Activated CD8-positive, alpha-beta memory T cell treated with anti-CD3 and anti-CD28 coated beads, Interleukin-2, amount 10 ng/mL, durations not matched to agents 7 days and 5 days (primary cell): Measurements from ENCODE around the gene BMAL1. TPM values are rescaled to one million over a fixed set of nuclear protein-coding genes. Genes with fewer than 3 reads are reported as not detected.
A peak's percentile ranks its signal among the peaks of the same experiment; 100 is the strongest.

ENCODE experiments used
- ATAC-seq: fragments of 150-1000 bp; cut with Tn5 transposase; one replicate; pipeline ENCODE4 v1.10.0; 2021; ENCODE audit warnings: moderate library complexity
- CTCF ChIA-PET: fragments of 350-600 bp; sonication (Branson Sonifier 250); formaldehyde crosslinking; loops from one replicate; lab custom pipeline; 2021; ENCODE audit warnings: antibody characterized with exemption; lab: Charles Lee
- DNase-seq: peaks from one replicate; pipeline ENCODE4 v3.0.0-alpha.2; 2020
- H3K27ac Mint-ChIP-seq: one replicate; pipeline ENCODE4 v1.8.0; 2021; ENCODE audit warnings: mild to moderate bottlenecking, mixed read lengths
- H3K27me3 Mint-ChIP-seq: one replicate; pipeline ENCODE4 v1.8.0; 2021; ENCODE audit warnings: mixed read lengths
- H3K36me3 Mint-ChIP-seq: one replicate; pipeline ENCODE4 v1.8.0; 2021; ENCODE audit warnings: mild to moderate bottlenecking, mixed read lengths
- H3K4me1 Mint-ChIP-seq: one replicate; pipeline ENCODE4 v1.8.0; 2021; ENCODE audit warnings: mixed read lengths
- H3K4me3 Mint-ChIP-seq: one replicate; pipeline ENCODE4 v1.8.0; 2021; ENCODE audit warnings: mild to moderate bottlenecking, moderate library complexity, mixed read lengths
- H3K9me3 Mint-ChIP-seq: one replicate; pipeline ENCODE4 v1.8.0; 2022; ENCODE audit warnings: low read depth, mixed read lengths
- total RNA-seq, 2 experiments: library from RNA; stranded (reverse); gene quantifications; one replicate each; pipeline ENCODE4 v1.2.3, GENCODE V29; 2021

Gene BMAL1
- total RNA-seq = 10 to 100 TPM; 56.8 to 81.8 TPM

DNA sequence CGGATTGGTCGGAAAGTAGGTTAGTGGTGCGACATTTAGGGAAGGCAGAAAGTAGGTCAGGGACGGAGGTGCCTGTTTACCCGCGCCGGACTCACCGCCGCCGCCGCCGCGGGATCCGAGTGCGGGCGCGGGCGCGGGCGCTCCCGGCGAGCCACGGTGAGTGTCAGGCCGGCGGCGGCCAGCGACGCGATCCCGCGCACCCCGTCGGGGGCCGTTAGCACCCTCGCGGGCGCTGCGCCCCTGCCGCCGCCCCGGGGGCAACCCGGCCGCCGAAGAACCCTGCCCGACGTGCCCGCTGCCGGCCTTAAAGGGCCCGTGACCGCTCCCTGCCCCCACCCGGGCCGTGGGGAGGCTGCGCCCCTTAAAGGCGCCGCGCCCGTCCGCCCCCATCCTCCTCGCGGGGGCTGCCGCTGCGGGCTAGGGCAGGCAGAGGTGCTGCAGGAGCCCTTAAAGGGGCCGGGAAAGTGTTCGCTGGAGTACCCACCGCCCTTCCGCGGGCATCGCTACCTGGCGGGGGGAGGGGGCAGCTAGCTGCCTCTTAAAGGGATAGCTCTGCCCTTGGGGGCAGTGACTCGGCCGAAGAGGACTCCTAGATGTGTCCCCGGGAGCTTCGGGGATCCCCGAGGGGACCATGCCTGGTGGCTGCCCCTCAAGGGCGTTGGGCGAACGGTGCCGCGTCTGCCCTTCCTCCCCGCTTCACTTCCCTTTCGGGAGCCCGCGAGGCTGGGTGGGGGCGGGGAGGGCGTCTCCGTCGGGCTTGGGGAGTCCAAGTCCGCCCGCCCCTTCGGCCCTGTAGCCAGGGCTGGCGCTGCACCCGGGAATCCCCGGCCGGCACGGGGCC, at the start of gene BMAL1:
BMAL1 (plus strand) TSS at position 23 of the 841 bp plus-strand sequence. CDS start 76,519 bp downstream, outside the sequence.
- Mint-ChIP-seq H3K27ac (peak within 1 kb of the TSS; percentile 89), H3K4me3 (peak within 1 kb of the TSS; percentile 92), H3K27me3 (peaks cover 32% of the 10 kb centered on the region), H3K36me3 (peaks cover 27% of the 10 kb centered on the region), H3K4me1 (peaks cover 54% of the 10 kb centered on the region), H3K9me3 (no peaks in the 10 kb centered on the region)
- peak; percentile 32 for ATAC-seq
- CTCF ChIA-PET = interaction anchor here (0.8 to 4.5 kb wide), 11 partner anchors 10 to 107 kb away, joined by 3 to 58 read pairs (median 4); no protein-coding TSS in a partner anchor
- DNase-seq = peak; percentile 74

DNA sequence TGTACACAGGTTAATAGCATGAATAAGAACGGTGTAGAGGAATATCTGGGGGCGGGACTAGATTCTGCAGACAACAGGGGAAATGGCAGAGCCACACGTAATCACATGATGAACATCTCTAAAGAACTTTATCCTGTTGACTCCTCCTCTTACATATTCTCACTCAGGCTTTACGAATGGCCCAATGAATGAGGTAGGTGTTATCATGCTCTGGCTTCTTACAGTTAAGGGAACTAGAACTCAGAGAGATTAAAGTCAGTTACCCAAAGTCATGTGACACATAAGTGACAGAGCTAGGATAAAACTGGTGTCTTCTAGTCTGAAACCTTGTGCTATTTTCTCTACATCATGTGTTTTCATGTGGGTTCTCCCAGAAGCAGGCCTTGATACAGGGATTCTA, 49.0 kb upstream of the BMAL1 start:
- CTCF ChIA-PET = interaction anchor here (1.0 kb wide), 1 partner anchor 10 kb away, joined by 3 read pairs; no protein-coding TSS in a partner anchor
- Mint-ChIP-seq H3K4me1 (peaks cover 5% of the 10 kb centered on the region), H3K9me3 (no peaks in the 10 kb centered on the region), H3K4me3 (no peak overlapping the region), H3K27me3 (peaks cover 13% of the 10 kb centered on the region), H3K27ac (no peak overlapping the region), H3K36me3 (no peaks in the 10 kb centered on the region)
- DNase-seq (no peak), ATAC-seq (no peak)

GRCh38 chr11:13229136-13229535, 48.5 kb upstream of the BMAL1 start:
- Mint-ChIP-seq H3K9me3 (no peaks in the 10 kb centered on the region), H3K36me3 (no peaks in the 10 kb centered on the region), H3K4me1 (peaks cover 5% of the 10 kb centered on the region), H3K4me3 (no peak overlapping the region), H3K27me3 (peaks cover 16% of the 10 kb centered on the region), H3K27ac (no peak overlapping the region)
- CTCF ChIA-PET = interaction anchor here (1.0 kb wide), 1 partner anchor 10 kb away, joined by 3 read pairs; no protein-coding TSS in a partner anchor
- no peak for ATAC-seq
- no peak for DNase-seq

GRCh38 chr11:13229711-13230318, 47.8 kb upstream of the BMAL1 start:
- H3K4me1 Mint-ChIP-seq = peaks cover 5% of the 10 kb centered on the region
- no peak for ATAC-seq
- H3K9me3 Mint-ChIP-seq = no peaks in the 10 kb centered on the region
- H3K27ac Mint-ChIP-seq = no peak overlapping the region
- no peak for DNase-seq
- no peak overlapping the region for H3K4me3 Mint-ChIP-seq
- CTCF ChIA-PET = interaction anchor here (1.0 kb wide), 1 partner anchor 9 kb away, joined by 3 read pairs; no protein-coding TSS in a partner anchor
- no peaks in the 10 kb centered on the region for H3K36me3 Mint-ChIP-seq
- peaks cover 17% of the 10 kb centered on the region for H3K27me3 Mint-ChIP-seq

DNA sequence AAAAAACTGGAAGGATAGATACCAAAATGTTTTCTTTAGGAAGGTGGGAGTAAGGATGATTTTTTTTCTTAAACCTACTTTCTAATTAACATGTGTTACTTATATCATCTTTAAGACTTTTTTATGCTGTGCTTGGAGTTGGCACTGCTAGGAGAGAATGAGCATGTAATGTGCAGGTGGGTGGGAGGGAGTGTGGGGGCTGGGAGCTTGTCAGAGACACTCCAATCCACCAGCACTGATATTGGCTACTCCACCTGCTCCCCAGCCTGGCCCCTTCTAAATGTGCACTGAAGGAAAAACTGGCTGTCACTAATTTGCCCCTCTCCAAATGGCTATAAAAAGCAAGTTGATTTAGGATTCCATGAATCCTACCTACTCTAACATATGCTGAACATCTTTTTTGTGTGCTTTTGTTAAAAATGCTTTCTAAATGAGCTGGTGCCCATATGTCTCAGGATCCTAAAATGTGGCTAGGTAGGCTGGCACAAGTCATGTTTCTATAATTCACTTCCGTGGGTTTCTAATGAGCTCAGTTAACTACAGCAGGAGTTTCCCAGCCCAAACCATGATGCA, 44.3 kb upstream of the BMAL1 start:
- H3K36me3 Mint-ChIP-seq = no peaks in the 10 kb centered on the region
- H3K27ac Mint-ChIP-seq = no peak overlapping the region
- H3K4me1 Mint-ChIP-seq = no peaks in the 10 kb centered on the region
- H3K27me3 Mint-ChIP-seq = peaks cover 24% of the 10 kb centered on the region
- H3K4me3 Mint-ChIP-seq = no peak overlapping the region
- no peak for DNase-seq
- ATAC-seq = no peak
- CTCF ChIA-PET = no interaction called here
- H3K9me3 Mint-ChIP-seq = no peaks in the 10 kb centered on the region

DNA sequence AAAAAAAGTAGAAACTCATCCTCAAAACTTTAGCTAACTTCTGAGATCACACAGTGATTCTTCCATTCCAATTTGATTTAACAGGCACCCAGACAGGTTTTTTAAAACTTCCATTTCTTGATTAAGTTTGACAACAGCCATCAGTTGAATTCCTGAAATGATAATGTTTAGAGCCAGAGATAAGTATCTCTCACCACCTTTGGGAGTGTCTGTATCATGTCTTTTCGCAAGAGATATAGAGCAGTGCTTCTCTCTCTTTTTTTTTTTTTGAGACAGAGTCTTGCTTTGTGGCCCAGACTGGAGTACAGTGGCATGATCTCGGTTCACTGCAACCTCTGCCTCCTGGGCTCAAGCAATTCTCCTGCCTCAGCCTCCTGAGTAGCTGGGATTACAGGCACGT, 41.7 kb upstream of the BMAL1 start:
- no peak for DNase-seq
- CTCF ChIA-PET = no interaction called here
- no peak for ATAC-seq

GRCh38 chr11:13236626-13237025, 41.0 kb upstream of the BMAL1 start:
- H3K4me3 Mint-ChIP-seq = no peak overlapping the region
- CTCF ChIA-PET = interaction anchor here (1.0 kb wide), 1 partner anchor 52 kb away, joined by 3 read pairs; no protein-coding TSS in a partner anchor
- no peaks in the 10 kb centered on the region for H3K9me3 Mint-ChIP-seq
- peaks cover 21% of the 10 kb centered on the region for H3K27me3 Mint-ChIP-seq
- ATAC-seq = no peak
- no peak for DNase-seq
- H3K36me3 Mint-ChIP-seq = no peaks in the 10 kb centered on the region
- no peak overlapping the region for H3K27ac Mint-ChIP-seq
- H3K4me1 Mint-ChIP-seq = peaks cover 3% of the 10 kb centered on the region

More for the DNA sequence above, 41.7 kb upstream of the BMAL1 start:
- H3K9me3 Mint-ChIP-seq = no peaks in the 10 kb centered on the region
- no peak overlapping the region for H3K4me3 Mint-ChIP-seq
- H3K27ac Mint-ChIP-seq = no peak overlapping the region
- H3K4me1 Mint-ChIP-seq = peaks cover 3% of the 10 kb centered on the region
- H3K36me3 Mint-ChIP-seq = no peaks in the 10 kb centered on the region
- H3K27me3 Mint-ChIP-seq = peaks cover 21% of the 10 kb centered on the region

DNA sequence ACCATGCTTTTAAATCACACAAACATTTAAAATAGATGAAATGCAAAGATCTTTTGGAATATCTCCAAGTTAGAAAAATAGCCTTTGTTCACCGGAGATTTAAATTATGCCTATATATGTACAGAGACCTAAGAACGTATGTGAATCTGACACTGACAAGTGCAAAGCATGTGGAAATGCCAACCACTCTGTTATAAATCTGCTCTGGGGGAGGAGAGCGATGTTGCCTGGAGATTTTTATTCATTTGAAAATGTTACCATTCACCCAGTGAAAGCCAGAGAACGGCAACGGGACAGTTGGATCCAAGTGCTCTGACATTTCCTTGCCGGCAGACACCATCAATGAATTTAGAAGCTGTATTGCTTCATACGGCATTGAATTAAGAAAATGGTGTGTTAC, 39.8 kb upstream of the BMAL1 start:
- CTCF ChIA-PET = interaction anchor here (0.8 to 1.9 kb wide), 6 partner anchors 9 to 274 kb away, joined by 3 to 7 read pairs (median 4); no protein-coding TSS in a partner anchor
- Mint-ChIP-seq H3K4me1 (peaks cover 3% of the 10 kb centered on the region), H3K36me3 (no peaks in the 10 kb centered on the region), H3K4me3 (no peak overlapping the region), H3K27me3 (peaks cover 29% of the 10 kb centered on the region), H3K27ac (no peak overlapping the region), H3K9me3 (no peaks in the 10 kb centered on the region)
- ATAC-seq (no peak), DNase-seq (no peak)

DNA sequence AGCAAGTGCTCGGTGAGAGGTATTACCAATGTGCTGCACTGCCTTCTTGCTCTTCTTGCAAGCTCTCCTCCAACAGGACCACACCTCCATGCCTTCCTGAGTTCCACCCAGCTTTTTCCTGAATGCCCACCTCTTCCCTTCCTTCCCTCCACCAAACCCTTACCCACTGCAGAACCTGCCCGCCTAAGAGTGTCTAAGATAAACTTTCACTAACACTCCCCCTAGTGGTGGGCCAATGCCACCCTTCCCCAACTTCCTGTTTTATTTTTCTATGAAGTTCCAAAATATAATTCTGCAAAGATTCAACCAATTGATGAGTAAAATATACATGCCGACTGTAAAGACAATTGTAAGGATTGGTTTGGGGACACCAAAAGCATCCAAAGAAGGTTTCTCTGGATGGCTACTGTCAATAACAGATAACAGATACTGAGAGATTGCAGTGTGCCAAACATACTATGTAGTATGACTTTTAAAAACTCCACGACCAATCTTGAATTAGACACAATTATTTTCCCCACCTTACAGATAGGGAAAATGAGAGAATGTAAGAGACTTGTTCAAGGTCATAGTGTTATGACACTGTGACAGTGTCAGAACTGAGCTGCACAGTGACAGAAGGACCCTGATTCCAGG, 38.6 kb upstream of the BMAL1 start:
- DNase-seq (peak; percentile 63), ATAC-seq (peak; percentile 75)
- Mint-ChIP-seq H3K9me3 (no peaks in the 10 kb centered on the region), H3K27me3 (peaks cover 37% of the 10 kb centered on the region), H3K36me3 (no peaks in the 10 kb centered on the region), H3K27ac (no peak overlapping the region), H3K4me3 (no peak overlapping the region), H3K4me1 (peaks cover 3% of the 10 kb centered on the region)
- CTCF ChIA-PET = interaction anchor here (0.7 to 1.9 kb wide), 13 partner anchors 9 to 96 kb away, joined by 3 to 7 read pairs (median 5); no protein-coding TSS in a partner anchor

GRCh38 chr11:13242564-13242963, 35.0 kb upstream of the BMAL1 start:
- ATAC-seq = no peak
- no peak for DNase-seq
- H3K27me3 Mint-ChIP-seq = peaks cover 64% of the 10 kb centered on the region
- H3K4me1 Mint-ChIP-seq = peaks cover 3% of the 10 kb centered on the region
- H3K27ac Mint-ChIP-seq = no peak overlapping the region
- H3K36me3 Mint-ChIP-seq = no peaks in the 10 kb centered on the region
- no peak overlapping the region for H3K4me3 Mint-ChIP-seq
- H3K9me3 Mint-ChIP-seq = no peaks in the 10 kb centered on the region
- CTCF ChIA-PET = interaction anchor here (0.9 to 1.9 kb wide), 3 partner anchors 25 to 126 kb away, joined by 3 to 4 read pairs (median 4); no protein-coding TSS in a partner anchor

DNA sequence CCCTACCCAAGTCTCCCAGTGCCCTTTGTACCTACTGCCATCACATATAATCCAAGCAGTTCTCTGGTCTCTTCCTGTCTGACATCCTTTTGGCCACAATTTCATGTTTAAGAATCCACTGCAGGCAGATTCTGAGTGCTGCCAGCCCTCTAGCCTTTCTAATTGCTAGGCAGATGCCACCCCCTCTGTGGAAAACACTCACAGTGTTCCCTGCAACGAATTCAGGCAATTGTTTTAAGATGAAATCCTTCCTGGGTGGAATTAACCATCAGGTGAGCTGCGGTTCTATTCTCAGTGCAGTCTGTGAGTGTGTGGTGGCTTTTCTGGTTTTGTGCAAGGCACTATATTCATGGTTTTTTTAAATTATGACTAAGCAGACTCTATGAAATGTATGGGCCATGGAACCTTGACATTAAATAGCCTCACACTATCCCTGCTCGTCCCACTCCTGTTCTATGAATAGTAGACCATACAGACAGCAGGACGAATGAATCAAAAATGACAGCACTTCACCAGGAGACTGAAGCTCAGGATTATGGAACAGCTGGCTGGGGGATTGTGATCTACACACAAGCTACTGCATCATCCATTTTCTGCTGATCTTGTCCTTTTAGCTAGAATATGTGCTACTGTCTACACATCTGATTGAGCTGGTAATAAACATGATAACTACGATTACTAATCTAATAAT, 29.8 kb upstream of the BMAL1 start:
- CTCF ChIA-PET = interaction anchor here (0.6 to 3.2 kb wide), 7 partner anchors 8 to 427 kb away, joined by 3 to 28 read pairs (median 3); no protein-coding TSS in a partner anchor
- Mint-ChIP-seq H3K4me3 (no peak overlapping the region), H3K36me3 (no peaks in the 10 kb centered on the region), H3K27me3 (peaks cover 46% of the 10 kb centered on the region), H3K4me1 (no peaks in the 10 kb centered on the region), H3K9me3 (no peaks in the 10 kb centered on the region), H3K27ac (no peak overlapping the region)
- DNase-seq = no peak
- no peak for ATAC-seq

DNA sequence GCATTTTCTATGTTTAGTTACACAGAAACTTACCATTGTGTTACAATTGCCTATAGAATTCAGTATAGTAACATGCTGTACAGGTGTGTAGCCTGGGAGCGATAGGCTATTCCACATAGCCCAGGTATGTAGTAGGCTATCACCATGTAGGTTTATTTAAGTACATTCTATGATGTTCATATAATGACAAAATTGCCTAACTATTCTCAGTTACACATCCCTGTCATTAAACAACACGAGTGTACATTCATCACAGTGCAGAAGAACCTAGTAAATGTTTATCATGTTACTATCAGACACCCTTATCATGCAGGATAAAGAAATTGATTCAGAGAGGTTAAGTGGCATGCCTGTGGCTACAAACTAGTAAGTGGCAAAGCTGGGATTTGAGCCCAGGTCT, 28.4 kb upstream of the BMAL1 start:
- no peaks in the 10 kb centered on the region for H3K4me1 Mint-ChIP-seq
- CTCF ChIA-PET = interaction anchor here (1.0 to 3.2 kb wide), 8 partner anchors 10 to 137 kb away, joined by 3 to 28 read pairs (median 6); no protein-coding TSS in a partner anchor
- no peak for ATAC-seq
- no peak overlapping the region for H3K4me3 Mint-ChIP-seq
- no peak for DNase-seq
- H3K36me3 Mint-ChIP-seq = no peaks in the 10 kb centered on the region
- no peak overlapping the region for H3K27ac Mint-ChIP-seq
- H3K9me3 Mint-ChIP-seq = no peaks in the 10 kb centered on the region
- peaks cover 32% of the 10 kb centered on the region for H3K27me3 Mint-ChIP-seq
